ENCODE data around the gene AKAP4. TPM values are rescaled to one million over a fixed set of nuclear protein-coding genes. Genes with fewer than 3 reads are reported as not detected.

AKAP4 gene
- total RNA-seq, 4 donors from 2014 or later, result 0.22 to 0.67 TPM; not detected in 2

- TF ChIP-seq CTCF (IDR thresholded peaks at IDR 0.05) (no peak), POLR2A (IDR thresholded peaks at IDR 0.05) (no peak)
- WGBS, 2 donors, result 62 to 64% methylated on average over 3 of the region's 3 CpGs
- H3K9me3 ChIP-seq, result no peaks in the 10 kb centered on the region
- intact Hi-C loops (cut with DNase I), result no loop called here
- peaks cover 0 to 6% of the 10 kb centered on the region in 2 donors for H3K4me1 ChIP-seq
- no peaks in the 10 kb centered on the region for H3K27me3 ChIP-seq
- no peaks in the 10 kb centered on the region for H3K36me3 ChIP-seq
- no peak for DNase-seq
- H3K4me3 ChIP-seq (replicated peaks in 1 of 3), result no peak overlapping the region
- no peak overlapping the region for H3K27ac ChIP-seq
Measured at GRCh38 chrX:50202539-50202938, 1.7 kb upstream of the AKAP4 start.

- intact Hi-C loops (cut with DNase I), result no loop called here
- no peak overlapping the region for H3K4me3 ChIP-seq (replicated peaks in 1 of 3)
- DNase-seq, result no peak
- no peak overlapping the region for H3K27ac ChIP-seq
- WGBS, 2 donors, result 92 to 97% methylated on average over 4 of the region's 4 CpGs
- no peaks in the 10 kb centered on the region for H3K9me3 ChIP-seq
- no peaks in the 10 kb centered on the region for H3K4me1 ChIP-seq
- TF ChIP-seq CTCF (IDR thresholded peaks at IDR 0.05) (no peak), POLR2A (IDR thresholded peaks at IDR 0.05) (no peak)
- no peaks in the 10 kb centered on the region for H3K27me3 ChIP-seq
- no peaks in the 10 kb centered on the region for H3K36me3 ChIP-seq
Measured at GRCh38 chrX:50198348-50198747, 2.5 kb downstream of the AKAP4 start.

GRCh38 chrX:50188859-50189600, 11.8 kb downstream of the AKAP4 start:
- DNase-seq, result no peak
- H3K36me3 ChIP-seq, result no peaks in the 10 kb centered on the region
- H3K9me3 ChIP-seq, result no peaks in the 10 kb centered on the region
- TF ChIP-seq POLR2A (IDR thresholded peaks at IDR 0.05) (no peak), CTCF (IDR thresholded peaks at IDR 0.05) (no peak)
- H3K4me1 ChIP-seq, result no peaks in the 10 kb centered on the region
- intact Hi-C loops (cut with DNase I), result no loop called here
- H3K27ac ChIP-seq, result no peak overlapping the region
- H3K4me3 ChIP-seq (replicated peaks in 1 of 3), result no peak overlapping the region
- no peaks in the 10 kb centered on the region for H3K27me3 ChIP-seq
- WGBS, 2 donors, result 64 to 68% methylated on average over 8 to 9 of the region's 9 CpGs

GRCh38 chrX:50183891-50184290, 16.9 kb downstream of the AKAP4 start:
- Histone ChIP-seq H3K4me3 (replicated peaks in 1 of 3) (no peak overlapping the region), H3K4me1 (no peaks in the 10 kb centered on the region), H3K36me3 (no peaks in the 10 kb centered on the region), H3K9me3 (no peaks in the 10 kb centered on the region), H3K27me3 (no peaks in the 10 kb centered on the region), H3K27ac (no peak overlapping the region)
- TF ChIP-seq POLR2A (IDR thresholded peaks at IDR 0.05), result no peak
- WGBS, 2 donors, result 88 to 96% methylated on average over 3 of the region's 3 CpGs
- intact Hi-C loops (cut with DNase I), result no loop called here
- no peak for DNase-seq

GRCh38 chrX:50180073-50180940, 20.5 kb downstream of the AKAP4 start:
- no peaks in the 10 kb centered on the region for H3K36me3 ChIP-seq
- WGBS, 2 donors, result 51 to 53% methylated on average over 9 to 10 of the region's 10 CpGs
- H3K4me3 ChIP-seq (replicated peaks in 1 of 3), result no peak overlapping the region
- H3K9me3 ChIP-seq, result no peaks in the 10 kb centered on the region
- TF ChIP-seq POLR2A (IDR thresholded peaks at IDR 0.05), result no peak
- TF ChIP-seq CTCF (IDR thresholded peaks at IDR 0.05), result no peak
- intact Hi-C loops (cut with DNase I), result no loop called here
- H3K27me3 ChIP-seq, result no peaks in the 10 kb centered on the region
- H3K4me1 ChIP-seq, result no peaks in the 10 kb centered on the region
- no peak for DNase-seq
- H3K27ac ChIP-seq, result no peak overlapping the region
